ENCODE data around the gene FAM184A.

Gene FAM184A

GRCh38 chr6:119078376-119079282 is at the start of gene FAM184A:
Gene FAM184A (minus strand): TSS chr6:119078664. CDS start chr6:119078299, 365 bp downstream.
- no peak within 1 kb of the TSS; the same call in 1 of the 2 replicates for H3K27ac ChIP-seq
- TF ChIP-seq CTCF (conservative IDR thresholded peaks at IDR 0.05): peak; percentile 50

- TF ChIP-seq CTCF (conservative IDR thresholded peaks at IDR 0.05): no peak
- H3K27ac ChIP-seq: no peak overlapping the region
Observed at GRCh38 chr6:119127627-119128026, 49.2 kb upstream of the FAM184A start.

- no peak for TF ChIP-seq CTCF (conservative IDR thresholded peaks at IDR 0.05)
- no peak overlapping the region for H3K27ac ChIP-seq
Observed at GRCh38 chr6:119126826-119127225, 48.4 kb upstream of the FAM184A start.

- no peak for TF ChIP-seq CTCF (conservative IDR thresholded peaks at IDR 0.05)
- no peak overlapping the region for H3K27ac ChIP-seq
Observed at GRCh38 chr6:119126140-119126539, 47.7 kb upstream of the FAM184A start.

GRCh38 chr6:119125576-119125975 is 47.1 kb upstream of the FAM184A start:
- no peak overlapping the region for H3K27ac ChIP-seq
- TF ChIP-seq CTCF (conservative IDR thresholded peaks at IDR 0.05): no peak

- no peak overlapping the region for H3K27ac ChIP-seq
- TF ChIP-seq CTCF (conservative IDR thresholded peaks at IDR 0.05): no peak
Observed at GRCh38 chr6:119124079-119124824, 45.8 kb upstream of the FAM184A start.

GRCh38 chr6:119122336-119122735 is 43.9 kb upstream of the FAM184A start:
- H3K27ac ChIP-seq: no peak overlapping the region
- TF ChIP-seq CTCF (conservative IDR thresholded peaks at IDR 0.05): no peak
